DMS79 treated with DMSO at 0.1 percent for 48 hours (cell line): ENCODE data around the gene C1QTNF12.
A peak's percentile ranks its signal among the peaks of the same experiment; 100 is the strongest.

Experiments used
- DNase-seq: peaks from one replicate; lab custom pipeline; 2025; lab: John Stamatoyannopoulos, UW

Gene C1QTNF12

DNA sequence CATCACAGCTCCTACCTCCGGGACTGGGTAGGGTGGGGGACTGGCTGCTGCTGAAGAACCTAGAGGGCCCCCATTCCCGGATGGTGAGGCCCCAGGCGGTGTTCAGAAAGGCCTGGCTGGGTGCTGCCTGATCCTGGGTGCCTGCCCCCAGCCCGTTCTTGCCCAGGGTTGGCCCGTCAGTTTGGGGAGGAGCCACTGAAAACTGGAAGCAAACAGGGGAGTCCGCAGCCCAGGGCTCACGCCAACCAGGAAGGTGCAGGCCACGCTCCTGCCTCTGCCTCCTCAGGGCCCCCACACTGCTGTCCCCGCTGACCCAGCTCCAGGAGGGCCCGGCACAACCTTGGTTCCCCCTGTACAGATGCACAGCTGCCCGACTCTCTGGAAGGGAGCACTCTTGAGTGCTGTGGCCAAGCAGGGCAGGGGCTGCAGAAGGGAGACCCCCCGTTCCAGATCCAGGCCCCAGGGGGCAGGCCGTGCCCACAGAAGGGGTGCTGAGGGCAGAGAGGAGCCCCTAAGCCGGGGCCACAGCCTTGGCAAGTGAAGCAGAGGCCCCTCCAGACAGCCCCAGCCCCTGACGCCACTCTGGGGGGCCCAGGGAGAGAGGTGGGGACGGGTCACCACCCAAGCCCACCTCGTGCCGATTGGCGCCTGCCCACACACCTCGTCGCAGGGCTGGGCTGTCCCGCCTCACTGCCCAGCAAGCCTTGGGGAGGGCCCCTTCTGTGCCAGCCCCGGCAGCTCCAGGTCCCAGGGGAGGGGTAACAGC lies 5.5 kb downstream of the C1QTNF12 start:
- no peak for DNase-seq

- no peak for DNase-seq
Measured at GRCh38 chr1:1240348-1240732, 6.2 kb downstream of the C1QTNF12 start.

DNA sequence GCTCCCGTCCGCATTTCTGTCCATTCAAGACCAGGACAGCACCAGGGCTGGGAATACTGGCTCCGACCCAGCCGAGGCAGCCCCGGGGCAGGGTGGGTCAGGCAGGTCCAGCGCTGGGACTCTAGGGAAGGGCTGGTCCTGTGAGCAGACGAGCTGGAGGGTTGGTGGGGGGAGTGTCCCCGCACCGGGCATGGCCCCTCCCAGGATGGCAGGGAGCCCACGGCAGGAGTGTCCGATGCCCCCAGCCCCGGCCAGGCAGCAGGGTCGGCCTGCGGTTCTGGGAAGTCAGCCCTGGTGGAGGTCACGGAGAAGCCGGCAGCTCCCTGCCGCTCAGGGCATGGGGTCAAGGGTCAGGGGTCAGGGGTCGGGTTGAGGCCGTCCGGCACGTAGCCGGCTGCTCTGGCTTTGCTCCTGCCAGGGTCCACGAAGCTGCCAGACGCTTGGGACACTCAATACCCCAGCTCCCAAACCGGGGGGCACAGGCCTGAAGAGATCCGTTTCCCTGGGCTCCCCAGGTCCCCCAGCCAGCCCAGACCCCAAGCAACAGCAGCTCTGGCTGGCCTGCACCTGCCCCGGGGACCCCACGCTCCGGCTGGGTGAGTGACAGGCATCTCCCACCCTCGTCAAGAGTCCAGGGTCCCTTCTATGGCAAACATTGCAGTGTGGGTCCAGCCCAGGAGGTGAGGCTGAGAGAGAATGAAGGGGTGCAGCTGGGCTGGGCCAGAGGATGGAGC lies 6.7 kb downstream of the C1QTNF12 start:
- no peak for DNase-seq

- DNase-seq: no peak
Measured at GRCh38 chr1:1239227-1239613, 7.3 kb downstream of the C1QTNF12 start.

DNA sequence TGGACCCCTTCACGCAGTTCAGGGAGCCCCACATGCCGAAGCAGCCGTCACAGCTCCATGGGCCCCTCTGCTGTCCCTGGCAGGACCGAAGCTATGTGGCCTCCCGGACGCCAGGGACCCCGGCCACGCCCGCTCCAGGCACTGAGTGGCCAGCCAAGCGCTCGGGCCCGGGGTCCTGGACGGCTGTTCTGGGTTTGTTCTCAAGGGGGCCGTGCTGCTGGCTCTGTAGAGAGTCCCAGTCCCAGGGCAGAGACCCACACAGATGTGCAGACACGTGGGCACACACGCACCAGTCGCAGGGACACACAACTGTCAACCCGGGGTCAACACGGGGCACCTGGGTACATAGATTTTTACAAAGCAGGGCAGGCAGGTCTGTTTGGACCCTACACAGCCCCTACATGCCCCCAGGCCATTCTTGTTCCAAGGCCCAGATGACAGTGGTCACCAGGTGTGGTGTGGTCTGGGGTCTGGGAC lies 7.8 kb downstream of the C1QTNF12 start:
- DNase-seq: no peak

- DNase-seq: no peak
Measured at GRCh38 chr1:1237874-1238701, 8.4 kb downstream of the C1QTNF12 start.

GRCh38 chr1:1236945-1237873 lies 9.3 kb downstream of the C1QTNF12 start:
- DNase-seq: no peak

- DNase-seq: no peak
Measured at GRCh38 chr1:1236176-1236763, 10.3 kb downstream of the C1QTNF12 start.

GRCh38 chr1:1235016-1235744 lies 11.3 kb downstream of the C1QTNF12 start:
- no peak for DNase-seq

GRCh38 chr1:1234180-1234808 lies 12.2 kb downstream of the C1QTNF12 start:
- DNase-seq: no peak

GRCh38 chr1:1233567-1233892 lies 13.0 kb downstream of the C1QTNF12 start:
- no peak for DNase-seq

GRCh38 chr1:1232796-1233566 lies 13.5 kb downstream of the C1QTNF12 start:
- DNase-seq: no peak

GRCh38 chr1:1232208-1232795 lies 14.2 kb downstream of the C1QTNF12 start, which contains the start of gene B3GALT6:
TSS of gene B3GALT6 (plus strand) at chr1:1232237. CDS start at chr1:1232279, 42 bp downstream.
- no peak for DNase-seq

GRCh38 chr1:1231400-1232207 lies 14.9 kb downstream of the C1QTNF12 start, which contains the start of gene SDF4:
TSS of gene SDF4 (minus strand) at chr1:1232001. CDS start at chr1:1228772, 3,229 bp downstream.
- DNase-seq: peak; percentile 91

DNA sequence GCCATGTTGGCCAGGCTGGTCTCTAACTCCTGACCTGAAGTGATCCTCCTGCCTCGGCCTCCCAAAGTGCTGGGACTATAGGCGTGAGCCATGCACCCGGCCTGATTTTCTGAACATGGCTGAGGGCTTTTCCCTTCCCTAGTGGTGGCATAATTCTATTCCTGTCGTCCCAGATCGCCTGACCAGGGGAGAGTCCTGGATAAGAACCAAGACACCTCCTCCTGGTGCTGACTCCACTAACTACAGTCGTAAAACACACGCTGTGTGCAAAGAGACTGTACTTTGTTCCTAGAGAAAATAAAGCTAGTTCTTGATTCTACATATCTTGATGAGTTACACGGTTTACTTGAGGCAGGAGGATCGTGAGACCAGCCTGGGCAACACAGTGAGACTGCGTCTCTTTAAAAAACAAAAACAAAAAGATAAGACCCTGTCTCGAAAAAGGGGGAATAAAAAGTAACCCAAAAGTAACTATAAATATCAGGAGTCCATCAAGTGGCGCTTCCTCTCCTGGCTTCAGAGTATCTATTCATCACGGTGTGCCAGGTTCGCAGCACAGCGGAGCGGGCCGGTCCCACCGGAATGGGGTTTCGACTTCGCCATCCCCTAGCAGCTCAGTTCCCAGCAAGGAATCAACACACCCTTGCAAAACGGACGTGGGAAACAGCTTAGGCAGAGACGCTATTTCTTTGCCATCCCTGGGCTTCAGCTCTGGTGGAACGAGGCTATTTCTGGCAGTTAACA lies 15.7 kb downstream of the C1QTNF12 start:
- peak; percentile 12 for DNase-seq

- no peak for DNase-seq
Measured at GRCh38 chr1:1229770-1230169, 16.8 kb downstream of the C1QTNF12 start.
